ENCODE data around the gene DNAJA4.

Gene DNAJA4

GRCh38 chr15:78264304-78265136, at the start of gene DNAJA4:
DNAJA4 (plus strand) TSS chr15:78264562; CDS start chr15:78264764, 202 bp downstream.
- peak; percentile 25 for DNase-seq (ENCODE audit: low read depth)

- no peak for DNase-seq (ENCODE audit: low read depth)
These were observed 47.9 kb upstream of the DNAJA4 start for GRCh38 chr15:78216276-78217104.

- no peak for DNase-seq (ENCODE audit: low read depth)
These were observed 43.6 kb upstream of the DNAJA4 start for GRCh38 chr15:78220713-78221112.

- no peak for DNase-seq (ENCODE audit: low read depth)
These were observed 41.5 kb upstream of the DNAJA4 start for GRCh38 chr15:78222745-78223395.

- DNase-seq (ENCODE audit: low read depth), result no peak
These were observed 40.9 kb upstream of the DNAJA4 start for GRCh38 chr15:78223396-78224022.

- DNase-seq (ENCODE audit: low read depth), result no peak
These were observed 40.3 kb upstream of the DNAJA4 start for GRCh38 chr15:78224023-78224411.

- DNase-seq (ENCODE audit: low read depth), result no peak
These were observed 38.4 kb upstream of the DNAJA4 start for GRCh38 chr15:78225783-78226541.

GRCh38 chr15:78228356-78228996, 35.9 kb upstream of the DNAJA4 start:
- DNase-seq (ENCODE audit: low read depth), result no peak

GRCh38 chr15:78229431-78230406, 34.6 kb upstream of the DNAJA4 start:
- DNase-seq (ENCODE audit: low read depth), result no peak

- DNase-seq (ENCODE audit: low read depth), result no peak
These were observed 31.4 kb upstream of the DNAJA4 start for GRCh38 chr15:78232951-78233350.

GRCh38 chr15:78233496-78233895, 30.9 kb upstream of the DNAJA4 start:
- no peak for DNase-seq (ENCODE audit: low read depth)

GRCh38 chr15:78234515-78235040, 29.8 kb upstream of the DNAJA4 start, which contains the start of gene ACSBG1:
ACSBG1 (minus strand) TSS chr15:78234565; CDS start chr15:78234501, 64 bp downstream.
- DNase-seq (ENCODE audit: low read depth), result no peak

- no peak for DNase-seq (ENCODE audit: low read depth)
These were observed 27.9 kb upstream of the DNAJA4 start for GRCh38 chr15:78236491-78236890.

GRCh38 chr15:78237146-78237545, 27.2 kb upstream of the DNAJA4 start:
- no peak for DNase-seq (ENCODE audit: low read depth)

GRCh38 chr15:78239811-78240210, 24.6 kb upstream of the DNAJA4 start:
- no peak for DNase-seq (ENCODE audit: low read depth)

- DNase-seq (ENCODE audit: low read depth), result peak; percentile 43
These were observed 23.3 kb upstream of the DNAJA4 start for GRCh38 chr15:78241017-78241416.

- no peak for DNase-seq (ENCODE audit: low read depth)
These were observed 22.2 kb upstream of the DNAJA4 start for GRCh38 chr15:78242128-78242527.

- no peak for DNase-seq (ENCODE audit: low read depth)
These were observed 21.3 kb upstream of the DNAJA4 start for GRCh38 chr15:78243058-78243457.

- no peak for DNase-seq (ENCODE audit: low read depth)
These were observed 20.8 kb upstream of the DNAJA4 start for GRCh38 chr15:78243491-78243941.

Data from T-helper 22 cell (primary cell).